Psoas muscle (tissue), 8 donors: ENCODE results near the gene TMEM253. TPM values are rescaled to one million over a fixed set of nuclear protein-coding genes. Genes with fewer than 3 reads are reported as not detected.

ENCODE experiments used
- ATAC-seq, 4 donors: fragments of 200-7000 bp; cut with Tn5 transposase; one replicate each; pipeline ENCODE4 v1.9.1; 2020; ENCODE audit warnings: moderate library complexity in 3 of 4, mild to moderate bottlenecking in 2 of 4
- DNase-seq, 2 donors: peaks; one replicate each; pipeline ENCODE4 v3.0.0-alpha.2; 2020
- H3K27ac ChIP-seq: fragments of 200-600 bp; one replicate; pipeline ENCODE4 v1.8.0; 2022
- H3K27me3 ChIP-seq, 3 donors: fragments of 200-600 bp in 1 of 3; one replicate each; pipeline versions ENCODE4 v1.6.1 to v1.8.0; 2013 to 2022; ENCODE audit warnings: low read length in 2 of 3, mild to moderate bottlenecking in 2 of 3, moderate library complexity in 1 of 3; ENCODE audit not compliant: insufficient read depth in 3 of 3
- H3K36me3 ChIP-seq, 2 donors: fragments of 200-600 bp in 1 of 2; one replicate each; pipeline versions ENCODE4 v1.6.1 to v1.8.0; 2013 to 2022; ENCODE audit warnings: low read depth in 1 of 2, mild to moderate bottlenecking in 1 of 2, moderate library complexity in 1 of 2; ENCODE audit not compliant: insufficient read depth in 1 of 2
- H3K4me1 ChIP-seq: fragments of 200-600 bp; one replicate; pipeline ENCODE4 v1.8.0; 2022
- H3K4me3 ChIP-seq: fragments of 200-600 bp; one replicate; pipeline ENCODE4 v1.8.0; 2022; ENCODE audit warnings: mild to moderate bottlenecking
- H3K9me3 ChIP-seq: fragments of 200-600 bp; one replicate; pipeline ENCODE4 v1.8.0; 2022
- WGBS, 3 donors: extraction: QIAGEN DNeasy Blood & Tissue Kit; methylation state at CpG; one replicate each; pipeline versions ENCODE4 v1.1.6 to v1.1.7; 2013; 5-methylcytosine and 5-hydroxymethylcytosine counted together
- intact Hi-C, 2 donors: fragments of 100-400 bp; cut with DNase I; formaldehyde crosslinking; loops; one replicate each; pipeline versions ENCODE4 v1.11.0 to v1.14.2; 2022
- polyA plus RNA-seq, 3 donors: library from polyadenylated mRNA; stranded (reverse); fragments of 200-250 nt; gene quantifications; one replicate each; pipeline ENCODE4 v1.2.3, GENCODE V29; 2013
- total RNA-seq, 4 donors: library from RNA; stranded (reverse); fragmentation: NEBNext Ultra II Directional in 2 of 4; extraction: Animal tissue kit (Norgen Biotek cat#: 25700) in 2 of 4; gene quantifications; one replicate each; pipeline versions ENCODE4 v1.2.1 to v1.2.4, GENCODE V29; 2021 to 2023
- TF ChIP-seq, protein P1 (sequence below): fragments of 200-600 bp; IDR thresholded peaks from one replicate; pipeline ENCODE4 v1.8.0; 2022; ENCODE audit warnings: antibody characterized with exemption
- donor health status: healthy with polysubstance abuse.
- donor health status: DM: no; HTN: no; CAD: no; lungs with moderate emphysema.
- donor health status: Bipolar disorder and iron deficiency.
- donor health status: healthy.
- donor health status: DM: yes; HTN: yes; CAD: no.
- donor health status: DM: no; HTN: no; CAD: no.
- donor health status: DM: no; HTN: no; CAD: no.
- donor health status: DM: yes; HTN: yes; CAD: no.

TMEM253 gene
- total and polyA plus RNA-seq, 7 donors: 0.10 to 0.29 (median 0.17) TPM; not detected in 2

- Histone ChIP-seq H3K9me3 (no peaks in the 10 kb centered on the region), H3K4me1 (peaks cover 18% of the 10 kb centered on the region), H3K4me3 (peak overlapping the region; percentile 83), H3K36me3 (peaks cover under 1 to 30% of the 10 kb centered on the region in 2 donors), H3K27ac (peak overlapping the region; percentile 84), H3K27me3 (no peaks in the 10 kb centered on the region)
- DNase-seq: peak; percentile 44 to 66
- ATAC-seq: peak; percentile 12 to 41 (median 38)
- intact Hi-C loops: loop anchor here in 1 of 2 donors (1.0 kb wide), 1 partner anchor 34 kb away; no protein-coding TSS in a partner anchor
- TF ChIP-seq, protein P1, sequence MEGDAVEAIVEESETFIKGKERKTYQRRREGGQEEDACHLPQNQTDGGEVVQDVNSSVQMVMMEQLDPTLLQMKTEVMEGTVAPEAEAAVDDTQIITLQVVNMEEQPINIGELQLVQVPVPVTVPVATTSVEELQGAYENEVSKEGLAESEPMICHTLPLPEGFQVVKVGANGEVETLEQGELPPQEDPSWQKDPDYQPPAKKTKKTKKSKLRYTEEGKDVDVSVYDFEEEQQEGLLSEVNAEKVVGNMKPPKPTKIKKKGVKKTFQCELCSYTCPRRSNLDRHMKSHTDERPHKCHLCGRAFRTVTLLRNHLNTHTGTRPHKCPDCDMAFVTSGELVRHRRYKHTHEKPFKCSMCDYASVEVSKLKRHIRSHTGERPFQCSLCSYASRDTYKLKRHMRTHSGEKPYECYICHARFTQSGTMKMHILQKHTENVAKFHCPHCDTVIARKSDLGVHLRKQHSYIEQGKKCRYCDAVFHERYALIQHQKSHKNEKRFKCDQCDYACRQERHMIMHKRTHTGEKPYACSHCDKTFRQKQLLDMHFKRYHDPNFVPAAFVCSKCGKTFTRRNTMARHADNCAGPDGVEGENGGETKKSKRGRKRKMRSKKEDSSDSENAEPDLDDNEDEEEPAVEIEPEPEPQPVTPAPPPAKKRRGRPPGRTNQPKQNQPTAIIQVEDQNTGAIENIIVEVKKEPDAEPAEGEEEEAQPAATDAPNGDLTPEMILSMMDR: no peak
- 0 to 1% (median 1%) methylated on average over 22 to 23 of the region's 23 CpGs for whole genome bisulfite sequencing, 3 donors
Observed at GRCh38 chr14:21070610-21071224, 30.1 kb upstream of the TMEM253 start.

DNA sequence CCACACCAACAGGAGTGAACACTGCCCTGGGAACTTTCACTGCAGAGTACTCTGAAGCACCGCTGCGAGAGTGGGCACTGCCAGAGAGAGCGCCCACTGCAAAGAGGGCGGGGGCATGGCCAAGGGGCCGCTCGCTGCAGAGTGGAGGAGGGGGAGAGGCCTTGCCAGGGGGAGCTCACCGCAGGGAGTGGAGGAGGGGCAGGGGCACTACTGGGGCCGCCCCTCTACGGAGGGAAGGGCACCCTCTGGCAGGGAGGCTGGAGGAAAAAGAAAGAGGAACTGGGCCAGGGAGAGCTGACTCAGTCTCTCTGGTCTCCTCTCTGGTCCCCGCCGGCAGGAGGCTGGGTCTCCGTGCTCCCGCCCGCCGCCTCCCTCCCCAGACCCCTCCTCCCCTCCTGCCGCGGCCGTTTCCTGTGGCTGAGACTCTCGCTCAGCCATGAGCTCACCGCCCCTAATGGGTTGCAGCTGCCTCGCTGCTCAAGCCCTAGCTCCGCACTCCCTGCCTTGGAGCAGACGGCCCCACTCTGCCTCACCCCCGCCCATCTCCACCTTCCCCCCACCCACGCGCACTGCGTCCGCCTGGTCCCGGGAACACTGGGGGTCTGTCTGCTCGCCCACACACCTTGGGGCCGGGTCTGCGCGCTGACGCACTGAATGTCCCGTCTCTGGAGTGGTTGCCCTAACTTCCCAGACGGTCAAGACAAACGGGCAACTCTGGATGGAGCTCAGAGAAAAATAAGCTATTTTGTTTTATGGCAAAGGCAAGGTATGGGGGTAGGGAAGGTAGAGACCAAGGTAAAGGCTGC is 29.4 kb upstream of the TMEM253 start:
- ATAC-seq (peak; percentile 60 to 77 (median 62)), DNase-seq (peak; percentile 88 to 90)
- peak overlapping the region; percentile 84 for H3K27ac ChIP-seq
- TF ChIP-seq, protein P1: peak; percentile 6
- H3K9me3 ChIP-seq: no peaks in the 10 kb centered on the region
- 11 to 21% (median 11%) methylated on average over 23 to 37 of the region's 37 CpGs for WGBS, 3 donors
- peaks cover 18% of the 10 kb centered on the region for H3K4me1 ChIP-seq
- H3K4me3 ChIP-seq: peak overlapping the region; percentile 83
- H3K27me3 ChIP-seq: no peaks in the 10 kb centered on the region
- intact Hi-C loops: loop anchor here in 1 of 2 donors (2.0 kb wide), 1 partner anchor 17 kb away; no protein-coding TSS in a partner anchor
- peaks cover 4 to 37% of the 10 kb centered on the region in 2 donors for H3K36me3 ChIP-seq

DNA sequence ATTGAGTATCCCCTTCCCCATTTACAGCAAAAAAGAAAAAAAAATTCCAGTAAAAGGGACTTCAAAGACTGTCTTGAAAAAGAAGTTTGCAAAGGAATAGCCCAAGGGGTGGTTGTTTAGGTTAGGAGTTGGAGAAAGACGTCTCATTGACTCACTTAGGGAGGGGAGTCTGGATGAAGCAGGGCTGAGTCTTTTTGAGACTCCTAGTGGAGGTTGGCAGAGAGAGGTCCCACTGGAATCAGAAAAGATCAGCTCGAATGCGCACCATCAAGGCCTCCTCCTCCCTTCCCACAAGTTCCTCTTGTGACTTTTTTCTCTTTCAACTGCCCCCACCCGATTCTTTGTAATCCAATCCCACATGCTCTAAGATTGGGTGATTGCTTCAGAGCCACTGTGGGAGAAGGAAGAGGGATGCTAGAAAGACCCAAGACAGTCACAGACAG is 28.8 kb upstream of the TMEM253 start:
- H3K36me3 ChIP-seq: peaks cover 4 to 44% of the 10 kb centered on the region in 2 donors
- peak overlapping the region; percentile 84 for H3K27ac ChIP-seq
- H3K9me3 ChIP-seq: no peaks in the 10 kb centered on the region
- peak in 1 of 4 donors; percentile 22 for ATAC-seq
- peaks cover 18% of the 10 kb centered on the region for H3K4me1 ChIP-seq
- no peaks in the 10 kb centered on the region for H3K27me3 ChIP-seq
- intact Hi-C loops: loop anchor here in 1 of 2 donors (2.0 kb wide), 1 partner anchor 17 kb away; no protein-coding TSS in a partner anchor
- TF ChIP-seq, protein P1: no peak
- no peak for DNase-seq
- H3K4me3 ChIP-seq: peak overlapping the region; percentile 83
- WGBS, 3 donors: 32 to 39% (median 39%) methylated on average over 4 of the region's 4 CpGs

- no peaks in the 10 kb centered on the region for H3K27me3 ChIP-seq
- TF ChIP-seq, protein P1: no peak
- peaks cover 4 to 52% of the 10 kb centered on the region in 2 donors for H3K36me3 ChIP-seq
- DNase-seq (no peak), ATAC-seq (no peak)
- H3K27ac ChIP-seq: peak overlapping the region; percentile 84
- 84 to 92% (median 86%) methylated on average over 9 of the region's 9 CpGs for WGBS, 3 donors
- H3K9me3 ChIP-seq: no peaks in the 10 kb centered on the region
- H3K4me3 ChIP-seq: no peak overlapping the region
- intact Hi-C loops: loop anchor here in 1 of 2 donors (2.0 kb wide), 1 partner anchor 16 kb away; no protein-coding TSS in a partner anchor
- peaks cover 18% of the 10 kb centered on the region for H3K4me1 ChIP-seq
Observed at GRCh38 chr14:21072781-21073339, 28.0 kb upstream of the TMEM253 start.
